Measurements from ENCODE around the gene TRAPPC3L. TPM values are rescaled to one million over a fixed set of nuclear protein-coding genes. Genes with fewer than 3 reads are reported as not detected.
A peak's percentile ranks its signal among the peaks of the same experiment; 100 is the strongest.

Gene TRAPPC3L
- total RNA-seq, 1 donor from 2014 or later, result not detected

- Histone ChIP-seq H3K9me3 (ENCODE audit: low read depth) (no peaks in the 10 kb centered on the region), H3K4me2 (no peak overlapping the region)
- peaks cover 5% of the 10 kb centered on the region for H3K4me1 Mint-ChIP-seq
These were observed 2.3 kb downstream of the TRAPPC3L start for GRCh38 chr6:116543149-116543548.

DNA sequence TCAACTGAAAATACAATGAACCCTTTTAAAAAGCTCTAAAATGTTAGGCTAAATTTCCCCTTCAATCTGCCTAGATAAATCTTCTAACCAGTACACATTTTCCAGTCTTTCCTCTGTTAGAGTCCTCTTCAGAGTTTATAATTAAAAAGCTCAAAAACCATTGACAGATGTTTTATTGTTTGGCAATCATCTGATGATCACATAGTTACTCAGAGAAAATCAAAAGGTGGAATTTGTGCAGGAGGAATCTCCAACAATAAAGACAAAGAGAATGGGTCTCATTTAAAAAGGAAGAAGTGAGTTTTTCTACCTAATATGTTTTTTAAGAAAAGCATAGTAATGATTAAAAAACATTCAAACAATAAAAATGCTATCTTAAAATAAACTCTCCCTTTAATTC is 3.1 kb downstream of the TRAPPC3L start:
- Histone ChIP-seq H3K9me3 (ENCODE audit: low read depth) (no peaks in the 10 kb centered on the region), H4K20me1 (ENCODE audit: low read depth) (no peaks in the 10 kb centered on the region), H3K4me3 (no peak overlapping the region), H3K9ac (no peak overlapping the region), H3K27ac (no peak overlapping the region), H3F3A (ENCODE audit: low read depth) (no peaks in the 10 kb centered on the region), H3K27me3 (no peaks in the 10 kb centered on the region), H3K36me3 (no peaks in the 10 kb centered on the region), H3K79me2 (ENCODE audit: low read depth) (no peaks in the 10 kb centered on the region), H2AFZ (replicated peaks) (no peak overlapping the region), H3K4me1 (no peaks in the 10 kb centered on the region), H3K4me2 (no peak overlapping the region)
- TF ChIP-seq EZH2 (IDR thresholded peaks at IDR 0.05), result no peak
- TF ChIP-seq CTCF (IDR thresholded peaks at IDR 0.05), result no peak
- TF ChIP-seq EZH2phosphoT487 (IDR thresholded peaks at IDR 0.05), result no peak
- Mint-ChIP-seq H3K27ac (no peak overlapping the region), H3K27me3 (ENCODE audit: insufficient read depth, low read depth) (no peaks in the 10 kb centered on the region), H3K4me1 (peaks cover 5% of the 10 kb centered on the region), H3K36me3 (no peaks in the 10 kb centered on the region), H3K9me3 (no peaks in the 10 kb centered on the region), H3K4me3 (no peak overlapping the region)
- no peak for DNase-seq (ENCODE audit: low spot score)

More at GRCh38 chr6:116543149-116543548, 2.3 kb downstream of the TRAPPC3L start:
- H3K36me3 ChIP-seq, result no peaks in the 10 kb centered on the region
- H3K27me3 Mint-ChIP-seq (ENCODE audit: insufficient read depth, low read depth), result no peaks in the 10 kb centered on the region
- H3K4me3 Mint-ChIP-seq, result no peak overlapping the region
- no peak overlapping the region for H3K9ac ChIP-seq
- no peaks in the 10 kb centered on the region for H3K36me3 Mint-ChIP-seq
- TF ChIP-seq EZH2 (IDR thresholded peaks at IDR 0.05) (no peak), CTCF (IDR thresholded peaks at IDR 0.05) (no peak), EZH2phosphoT487 (IDR thresholded peaks at IDR 0.05) (no peak)
- H3K79me2 ChIP-seq (ENCODE audit: low read depth), result no peaks in the 10 kb centered on the region
- H4K20me1 ChIP-seq (ENCODE audit: low read depth), result no peaks in the 10 kb centered on the region
- no peak overlapping the region for H3K27ac ChIP-seq
- H3K27me3 ChIP-seq, result no peaks in the 10 kb centered on the region
- H3K9me3 Mint-ChIP-seq, result no peaks in the 10 kb centered on the region
- H3F3A ChIP-seq (ENCODE audit: low read depth), result no peaks in the 10 kb centered on the region
- no peaks in the 10 kb centered on the region for H3K4me1 ChIP-seq
- no peak overlapping the region for H2AFZ ChIP-seq (replicated peaks)
- no peak overlapping the region for H3K4me3 ChIP-seq
- no peak for DNase-seq (ENCODE audit: low spot score)
- no peak overlapping the region for H3K27ac Mint-ChIP-seq

GRCh38 chr6:116536216-116536621 is 9.3 kb downstream of the TRAPPC3L start:
- peak; percentile 81 for DNase-seq (ENCODE audit: low spot score)
- no peaks in the 10 kb centered on the region for H3K79me2 ChIP-seq (ENCODE audit: low read depth)
- no peak overlapping the region for H3K27ac Mint-ChIP-seq
- TF ChIP-seq CTCF (IDR thresholded peaks at IDR 0.05), result peak; percentile 87
- TF ChIP-seq EZH2phosphoT487 (IDR thresholded peaks at IDR 0.05), result no peak
- H3K27me3 Mint-ChIP-seq (ENCODE audit: insufficient read depth, low read depth), result peaks cover 3% of the 10 kb centered on the region
- no peaks in the 10 kb centered on the region for H4K20me1 ChIP-seq (ENCODE audit: low read depth)
- H3K36me3 Mint-ChIP-seq, result no peaks in the 10 kb centered on the region
- peaks cover 14% of the 10 kb centered on the region for H3K4me1 ChIP-seq
- H3F3A ChIP-seq (ENCODE audit: low read depth), result peaks cover 23% of the 10 kb centered on the region
- H3K9me3 Mint-ChIP-seq, result no peaks in the 10 kb centered on the region
- H3K27me3 ChIP-seq, result no peaks in the 10 kb centered on the region
- H3K4me1 Mint-ChIP-seq, result peaks cover 21% of the 10 kb centered on the region
- H3K27ac ChIP-seq, result no peak overlapping the region
- H2AFZ ChIP-seq (replicated peaks), result peak overlapping the region; percentile 74
- no peak overlapping the region for H3K9ac ChIP-seq
- no peaks in the 10 kb centered on the region for H3K36me3 ChIP-seq
- no peaks in the 10 kb centered on the region for H3K9me3 ChIP-seq (ENCODE audit: low read depth)
- H3K4me3 ChIP-seq, result no peak overlapping the region
- no peak overlapping the region for H3K4me2 ChIP-seq
- H3K4me3 Mint-ChIP-seq, result no peak overlapping the region

All from neural progenitor cell (in vitro differentiated cells).